IMR-90 (cell line): ENCODE results near the gene SMARCD2. TPM values are rescaled to one million over a fixed set of nuclear protein-coding genes. Genes with fewer than 3 reads are reported as not detected.

ENCODE experiments used
- ATAC-seq: fragments of 200-7000 bp; cut with Tn5 transposase; 2 replicates; pipeline ENCODE4 v1.9.1; 2020; ENCODE audit warnings: low read depth, mild to moderate bottlenecking, moderate library complexity
- BruUV-seq: library from RNA; stranded (reverse); fragments of 400-500 nt; replicated peaks from 2 replicates; lab custom pipeline; 2021; lab: Mats Ljungman, UMichigan
- CTCF ChIA-PET: fragments of 300-600 bp; formaldehyde crosslinking; extraction: SDS; loops from one replicate; lab custom pipeline; 2021; ENCODE audit warnings: antibody characterized with exemption; lab: Yijun Ruan, JAX
- POLR2A ChIA-PET: fragments of 300-600 bp; sonication (Branson Sonifier 250); formaldehyde crosslinking; loops from one replicate; lab custom pipeline; 2022; ENCODE audit warnings: antibody characterized with exemption; ENCODE audit not compliant: unreplicated experiment; lab: Charles Lee
- DNase-seq: peaks from one replicate; pipeline ENCODE4 v3.0.0; 2013
- H2AFZ ChIP-seq: replicated peaks from 2 replicates; pipeline ENCODE3; 2013; ENCODE audit warnings: low read length, mild to moderate bottlenecking; ENCODE audit not compliant: poor library complexity
- H2AK5ac ChIP-seq: 2 replicates; pipeline ENCODE4 v1.6.1; 2013; ENCODE audit warnings: low read depth, low read length, inconsistent platforms
- H2AK9ac ChIP-seq: replicated peaks from 2 replicates; pipeline ENCODE3; 2013; ENCODE audit warnings: mild to moderate bottlenecking, low read depth, low read length, moderate library complexity; ENCODE audit not compliant: poor library complexity
- H2BK120ac ChIP-seq: 2 replicates; pipeline ENCODE4 v1.6.1; 2013; ENCODE audit warnings: low read depth, low read length, inconsistent platforms
- H2BK15ac ChIP-seq: 3 replicates; pipeline ENCODE4 v1.6.1; 2013; ENCODE audit warnings: low read depth, low read length, inconsistent platforms
- H2BK20ac ChIP-seq: 2 replicates; pipeline ENCODE4 v1.6.1; 2013; ENCODE audit warnings: low read depth, mild to moderate bottlenecking, inconsistent platforms, low read length, moderate library complexity
- H2BK5ac ChIP-seq: 2 replicates; pipeline ENCODE4 v1.6.1; 2013; ENCODE audit warnings: mild to moderate bottlenecking, low read depth, low read length, inconsistent platforms; ENCODE audit not compliant: poor library complexity, severe bottlenecking
- H3K14ac ChIP-seq: replicated peaks from 2 replicates; pipeline ENCODE4 v1.6.1; 2013; ENCODE audit warnings: low read depth, low read length, inconsistent platforms
- H3K18ac ChIP-seq: 2 replicates; pipeline ENCODE4 v1.6.1; 2013; ENCODE audit warnings: low read depth, low read length, control low read depth
- H3K23ac ChIP-seq: 2 replicates; pipeline ENCODE4 v1.6.1; 2013; ENCODE audit warnings: low read depth, low read length, inconsistent platforms
- H3K27ac ChIP-seq: 2 replicates; pipeline ENCODE4 v1.5.1; 2013; ENCODE audit warnings: mild to moderate bottlenecking, control low read depth, low read length; ENCODE audit not compliant: insufficient read depth
- H3K27me3 ChIP-seq: 2 replicates; pipeline ENCODE4 v1.6.1; 2013; ENCODE audit warnings: low read length; ENCODE audit not compliant: control insufficient read depth, insufficient read depth
- H3K36me3 ChIP-seq: 2 replicates; pipeline ENCODE4 v1.6.1; 2013; ENCODE audit warnings: low read length, mixed read lengths; ENCODE audit not compliant: control insufficient read depth, insufficient read depth
- H3K4ac ChIP-seq: 2 replicates; pipeline ENCODE4 v1.6.1; 2013; ENCODE audit warnings: low read depth, low read length, inconsistent platforms
- H3K4me1 ChIP-seq: 2 replicates; pipeline ENCODE4 v1.6.1; 2013; ENCODE audit warnings: low read length, mixed read lengths; ENCODE audit not compliant: control insufficient read depth, insufficient read depth
- H3K4me2 ChIP-seq: 2 replicates; pipeline ENCODE4 v1.6.1; 2013; ENCODE audit warnings: low read depth, mild to moderate bottlenecking, control low read depth, low read length, moderate library complexity
- H3K4me3 ChIP-seq: 2 replicates; pipeline ENCODE4 v1.5.1; 2013; ENCODE audit warnings: low read depth, mild to moderate bottlenecking, control low read depth, low read length, moderate library complexity; ENCODE audit not compliant: insufficient read depth
- H3K56ac ChIP-seq: 2 replicates; pipeline ENCODE4 v1.6.1; 2013; ENCODE audit warnings: low read length, inconsistent platforms; ENCODE audit not compliant: insufficient read depth; ENCODE audit errors: extremely low read depth
- H3K79me1 ChIP-seq, 2 experiments: 2 replicates each; pipeline ENCODE4 v1.6.1; 2013; ENCODE audit warnings: low read length in 2 of 2, inconsistent platforms in 1 of 2, low read depth in 1 of 2
- H3K9ac ChIP-seq: 2 replicates; pipeline ENCODE4 v1.6.1; 2013; ENCODE audit warnings: low read depth, low read length, control low read depth
- H3K9me1 ChIP-seq: 2 replicates; pipeline ENCODE4 v1.6.1; 2013; ENCODE audit warnings: low read length, inconsistent platforms; ENCODE audit not compliant: insufficient read depth
- H3K9me3 ChIP-seq: 2 replicates; pipeline ENCODE4 v1.6.1; 2013; ENCODE audit warnings: low read length; ENCODE audit not compliant: control insufficient read depth, insufficient read depth
- H4K20me1 ChIP-seq: 2 replicates; pipeline ENCODE4 v1.6.1; 2013; ENCODE audit warnings: low read length, inconsistent platforms; ENCODE audit not compliant: insufficient read depth
- H4K5ac ChIP-seq: 2 replicates; pipeline ENCODE4 v1.6.1; 2013; ENCODE audit warnings: mild to moderate bottlenecking, low read depth, low read length, control low read depth
- H4K8ac ChIP-seq, 2 experiments: 2 replicates each; pipeline ENCODE4 v1.6.1; 2013; ENCODE audit warnings: low read depth in 2 of 2, low read length in 2 of 2, control low read depth in 1 of 2, inconsistent platforms in 1 of 2
- H4K91ac ChIP-seq: 2 replicates; pipeline ENCODE4 v1.6.1; 2013; ENCODE audit warnings: low read depth, low read length, inconsistent platforms; ENCODE audit not compliant: insufficient read depth
- CEBPB ChIP-seq: IDR thresholded peaks from 2 replicates; pipeline ENCODE4 v1.6.1; 2012; ENCODE audit warnings: low read depth, low read length, improper control_type of control experiment
- CHD1 ChIP-seq: IDR thresholded peaks from 2 replicates; pipeline ENCODE4 v1.6.1; 2012; ENCODE audit warnings: low read depth, low read length, improper control_type of control experiment
- CTCF ChIP-seq: conservative IDR thresholded peaks from 2 replicates; pipeline ENCODE4 v1.5.1; 2012; ENCODE audit warnings: mild to moderate bottlenecking, low read depth, low read length, improper control_type of control experiment
- FOS ChIP-seq: fragments of 150-350 bp; IDR thresholded peaks from 2 replicates; pipeline ENCODE4 v1.6.1; 2016; ENCODE audit warnings: low read depth, low read length
- MAZ ChIP-seq: IDR thresholded peaks from 2 replicates; pipeline ENCODE4 v1.6.1; 2012; ENCODE audit warnings: low read depth, mild to moderate bottlenecking, low read length, improper control_type of control experiment, moderate library complexity, borderline replicate concordance
- MXI1 ChIP-seq: IDR thresholded peaks from 2 replicates; pipeline ENCODE4 v1.6.1; 2012; ENCODE audit warnings: low read depth, mild to moderate bottlenecking, low read length, moderate library complexity, borderline replicate concordance
- NFE2L2 ChIP-seq: fragments of 150-350 bp; IDR thresholded peaks from 2 replicates; pipeline ENCODE4 v1.6.1; 2016; ENCODE audit warnings: low read depth, mild to moderate bottlenecking, low read length
- POLR2A ChIP-seq: IDR thresholded peaks from 2 replicates; pipeline ENCODE4 v1.6.1; 2012; ENCODE audit warnings: mild to moderate bottlenecking, low read depth, low read length
- RFX5 ChIP-seq: IDR thresholded peaks from 2 replicates; pipeline ENCODE4 v1.8.0; 2012; ENCODE audit warnings: low read depth, mild to moderate bottlenecking, low read length, moderate library complexity
- WGBS, 2 experiments: methylation state at CpG; one replicate each; pipeline versions ENCODE4 v1.1.5 to v1.1.7; 2013; ENCODE audit warnings: missing lambda C conversion rate in 2 of 2; ENCODE audit not compliant: insufficient read length in 1 of 2; ENCODE audit errors: extremely low coverage in 2 of 2; 5-methylcytosine and 5-hydroxymethylcytosine counted together
- dilution Hi-C: fragments of 300-500 bp; cut with HindIII; formaldehyde crosslinking; loops from one replicate; pipeline ENCODE4 v1.14.3; 2018; ENCODE audit warnings: low sequenced_read_pairs; ENCODE audit not compliant: unreplicated experiment
- in situ Hi-C: fragments of 300-500 bp; cut with MboI; formaldehyde crosslinking; loops from 3 replicates; pipeline ENCODE4 v1.14.3; 2019; ENCODE audit warnings: low sequenced_read_pairs, inconsistent platforms, mixed read lengths
- intact Hi-C: fragments of 100-400 bp; cut with micrococcal nuclease; formaldehyde crosslinking; loops from 2 replicates; pipeline ENCODE4 v1.10.0; 2022
- polyA plus RNA-seq, 3 experiments: library from polyadenylated mRNA; depleted of rRNA; stranded (reverse); fragments of >200 nt; gene quantifications; 2 replicates each; pipeline ENCODE4 v1.2.3, GENCODE V29; 2012; ENCODE audit warnings: low replicate concordance in 1 of 3
- total RNA-seq: library from RNA; depleted of rRNA; stranded (reverse); fragments of >200 nt; gene quantifications from 2 replicates; pipeline ENCODE4 v1.2.3, GENCODE V29; 2012

The SMARCD2 gene
- total and polyA plus RNA-seq, 2 of the 4 experiments (the other 2 are of a cell fraction): 56.9 to 91.2 TPM

GRCh38 chr17:63809970-63810369, 32.5 kb downstream of the SMARCD2 start:
- Histone ChIP-seq H4K8ac (no peak overlapping the region), H3K36me3 (peaks cover 62% of the 10 kb centered on the region), H3K4me1 (no peaks in the 10 kb centered on the region; the same call in 1 of the 2 replicates), H3K4me3 (no peak overlapping the region), H3K27ac (no peak overlapping the region), H3K4ac (no peak overlapping the region), H3K18ac (no peak overlapping the region), H3K9me1 (no peaks in the 10 kb centered on the region), H4K5ac (no peak overlapping the region), H3K56ac (no peak overlapping the region), H2AK9ac (no peak overlapping the region), H3K14ac (no peak overlapping the region), H3K23ac (no peak overlapping the region), H3K4me2 (no peak overlapping the region), H2AFZ (no peak overlapping the region), H2AK5ac (no peak overlapping the region), H2BK5ac (no peak overlapping the region), H3K27me3 (no peaks in the 10 kb centered on the region), H2BK15ac (no peak overlapping the region), H2BK20ac (no peak overlapping the region), H3K9me3 (no peaks in the 10 kb centered on the region), H3K9ac (no peak overlapping the region), H2BK120ac (no peak overlapping the region), H4K91ac (no peak overlapping the region), H3K79me1 (peaks cover 22 to 30% of the 10 kb centered on the region in 2 experiments), H4K20me1 (no peaks in the 10 kb centered on the region)
- no peak for DNase-seq
- dilution Hi-C loops (no loop called here), in situ Hi-C loops (no loop called here), intact Hi-C loops (no loop called here)
- ATAC-seq: no peak
- BruUV-seq: no TSS peak
- POLR2A ChIA-PET: no interaction called here
- TF ChIP-seq POLR2A (no peak), MXI1 (no peak), CEBPB (no peak), FOS (no peak), CHD1 (no peak), RFX5 (no peak), MAZ (no peak), NFE2L2 (no peak), CTCF (no peak)
- WGBS, 2 experiments: no CpG with 5 or more reads among the region's 9 CpGs
- CTCF ChIA-PET: no interaction called here
